HepG2 (cell line): ENCODE data around the gene RASSF8. TPM values are rescaled to one million over a fixed set of nuclear protein-coding genes. Genes with fewer than 3 reads are reported as not detected.

ENCODE experiments used
- ATAC-seq: fragments of 200-7000 bp; cut with Tn5 transposase; 3 replicates; pipeline ENCODE4 v1.9.1; 2020; ENCODE audit warnings: mild to moderate bottlenecking, moderate library complexity
- BruUV-seq: library from RNA; stranded (reverse); fragments of 400-500 nt; replicated peaks from 2 replicates; lab custom pipeline; 2021; lab: Mats Ljungman, UMichigan
- CTCF ChIA-PET: fragments of 300-600 bp; formaldehyde crosslinking; extraction: SDS; loops from one replicate; lab custom pipeline; 2021; ENCODE audit warnings: low total read pairs, inconsistent platforms, low intra/inter-chr PET ratio; lab: Yijun Ruan, JAX
- POLR2A ChIA-PET: fragments of 350-600 bp; sonication (Branson Sonifier 250); formaldehyde crosslinking; loops from one replicate; lab custom pipeline; 2020; ENCODE audit warnings: antibody characterized with exemption, inconsistent platforms; lab: Yijun Ruan, JAX
- DNase-seq: peaks from one replicate; pipeline ENCODE4 v3.0.0-alpha.2; 2015; ENCODE audit warnings: low spot score
- FAIRE-seq: peaks from 3 replicates; lab custom pipeline; 2011; peaks lifted over from hg19 to GRCh38; lab: Jason Lieb, UNC
- H2AFZ ChIP-seq: one replicate; pipeline ENCODE4 v1.6.1; 2011; ENCODE audit warnings: low read length, inconsistent platforms
- H3K27ac ChIP-seq: fragments of 300-600 bp; 3 replicates; pipeline ENCODE4 v1.8.0; 2011; ENCODE audit warnings: mixed run types, mild to moderate bottlenecking, mixed read lengths, low read length, inconsistent platforms; ENCODE audit not compliant: insufficient read depth; ENCODE audit errors: extremely low read length
- H3K27me3 ChIP-seq, 2 experiments: fragments of 200-600 bp in 1 of 2; 2 replicates in 1 of 2; 3 replicates in 1 of 2; pipeline versions ENCODE4 v1.6.0 to v1.8.0; 2011; ENCODE audit warnings: low read length in 2 of 2, mild to moderate bottlenecking in 2 of 2, moderate library complexity in 2 of 2, inconsistent platforms in 1 of 2; ENCODE audit not compliant: insufficient read depth in 2 of 2, control insufficient read depth in 1 of 2
- H3K36me3 ChIP-seq, 2 experiments: fragments of 200-600 bp in 1 of 2; replicated peaks in 1 of 2; 2 replicates in 1 of 2; 3 replicates in 1 of 2; pipeline versions ENCODE4 v1.5.1 to v1.8.0; 2011; ENCODE audit warnings: low read length in 2 of 2, inconsistent platforms in 1 of 2; ENCODE audit not compliant: insufficient read depth in 2 of 2, control insufficient read depth in 1 of 2
- H3K4me1 ChIP-seq: 2 replicates; pipeline ENCODE4 v1.5.1; 2012; ENCODE audit warnings: low read length, inconsistent platforms; ENCODE audit not compliant: insufficient read depth
- H3K4me2 ChIP-seq: 2 replicates; pipeline ENCODE4 v1.6.0; 2011; ENCODE audit warnings: low read depth, low read length, inconsistent platforms
- H3K4me3 ChIP-seq, 3 experiments: fragments of 200-600 bp in 1 of 3; sonication (generic), shearing (Covaris generic) in 1 of 3; replicated peaks in 1 of 3; 2 replicates each; pipeline ENCODE4 v1.5.1; 2011 to 2016; ENCODE audit warnings: low read length in 3 of 3, inconsistent platforms in 2 of 3, low read depth in 2 of 3, mild to moderate bottlenecking in 2 of 3, control low read depth in 1 of 3, mixed read lengths in 1 of 3; ENCODE audit not compliant: insufficient read depth in 1 of 3
- H3K79me2 ChIP-seq: one replicate; pipeline ENCODE4 v1.6.1; 2011; ENCODE audit warnings: low read length, inconsistent platforms; ENCODE audit not compliant: insufficient read depth
- H3K9ac ChIP-seq: 2 replicates; pipeline ENCODE4 v1.6.0; 2011; ENCODE audit warnings: mild to moderate bottlenecking, low read depth, low read length, inconsistent platforms; ENCODE audit not compliant: insufficient read depth
- H3K9me3 ChIP-seq: 2 replicates; pipeline ENCODE4 v1.5.1; 2012; ENCODE audit warnings: mild to moderate bottlenecking, low read length
- H4K20me1 ChIP-seq: 2 replicates; pipeline ENCODE4 v1.6.0; 2011; ENCODE audit warnings: inconsistent platforms, mild to moderate bottlenecking, low read length, moderate library complexity; ENCODE audit not compliant: insufficient read depth
- ARNTL ChIP-seq: sonication (generic); formaldehyde crosslinking; IDR thresholded peaks from 2 replicates; pipeline ENCODE4 v1.4.0; 2020; ENCODE audit warnings: mild to moderate bottlenecking, missing genetic modification reagents
- ATAD3A ChIP-seq: sonication (generic); formaldehyde crosslinking; IDR thresholded peaks from 2 replicates; pipeline ENCODE4 v1.4.0; 2020; ENCODE audit warnings: missing genetic modification reagents
- CCDC6 ChIP-seq: sonication (generic); formaldehyde crosslinking; IDR thresholded peaks from 2 replicates; pipeline ENCODE4 v1.8.1; 2022; ENCODE audit warnings: mild to moderate bottlenecking, missing genetic modification reagents, moderate library complexity
- MED8 ChIP-seq: sonication (generic); formaldehyde crosslinking; IDR thresholded peaks from 2 replicates; pipeline ENCODE4 v1.8.1; 2023; ENCODE audit warnings: mild to moderate bottlenecking, missing genetic modification reagents; ENCODE audit not compliant: insufficient replicate concordance
- MTF2 ChIP-seq: sonication (generic); formaldehyde crosslinking; IDR thresholded peaks from 2 replicates; pipeline ENCODE4 v1.5.0; 2020; ENCODE audit warnings: missing genetic modification reagents, borderline replicate concordance
- NCOR1 ChIP-seq: fragments of 200-600 bp; sonication (generic); IDR thresholded peaks from 2 replicates; pipeline ENCODE4 v1.7.0; 2017; ENCODE audit warnings: antibody characterized with exemption, low read length, borderline replicate concordance
- NR2F2 ChIP-seq: IDR thresholded peaks from 2 replicates; pipeline ENCODE4 v1.6.1; 2012; ENCODE audit warnings: low read depth, inconsistent platforms, borderline replicate concordance
- PHF20 ChIP-seq: sonication (generic); formaldehyde crosslinking; IDR thresholded peaks from 2 replicates; pipeline ENCODE4 v1.5.0; 2020; ENCODE audit warnings: mild to moderate bottlenecking, missing genetic modification reagents
- SSRP1 ChIP-seq: IDR thresholded peaks from 2 replicates; pipeline ENCODE4 v1.6.1; 2016; ENCODE audit warnings: control low read depth
- ZBTB1 ChIP-seq: sonication (generic); formaldehyde crosslinking; IDR thresholded peaks from 2 replicates; pipeline ENCODE4 v1.4.0; 2020; ENCODE audit warnings: missing genetic modification reagents, borderline replicate concordance
- ZEB1 ChIP-seq: IDR thresholded peaks from 2 replicates; pipeline ENCODE4 v1.6.1; 2012; ENCODE audit warnings: mild to moderate bottlenecking, low read depth, inconsistent platforms; ENCODE audit not compliant: insufficient replicate concordance
- ZFP62 ChIP-seq: sonication (generic); formaldehyde crosslinking; IDR thresholded peaks from 2 replicates; pipeline ENCODE4 v1.4.0; 2020; ENCODE audit warnings: missing genetic modification reagents
- ZNF225 ChIP-seq: sonication (generic); formaldehyde crosslinking; IDR thresholded peaks from 2 replicates; pipeline ENCODE4 v1.4.0; 2020; ENCODE audit warnings: mild to moderate bottlenecking, missing genetic modification reagents
- ZNF350 ChIP-seq: sonication (generic); formaldehyde crosslinking; IDR thresholded peaks from 2 replicates; pipeline ENCODE4 v1.4.0; 2020; ENCODE audit warnings: mild to moderate bottlenecking, low read depth, missing genetic modification reagents, borderline replicate concordance
- ZNF446 ChIP-seq: sonication (generic); formaldehyde crosslinking; IDR thresholded peaks from 2 replicates; pipeline ENCODE4 v1.5.0; 2020; ENCODE audit warnings: mild to moderate bottlenecking, missing genetic modification reagents
- ZSCAN22 ChIP-seq: sonication (generic); formaldehyde crosslinking; IDR thresholded peaks from 2 replicates; pipeline ENCODE4 v1.4.0; 2020; ENCODE audit warnings: mild to moderate bottlenecking, missing genetic modification reagents
- WGBS: methylation state at CpG from one replicate; pipeline ENCODE4 v1.1.6; 2017; ENCODE audit warnings: low lambda C conversion rate; 5-methylcytosine and 5-hydroxymethylcytosine counted together
- in situ Hi-C: cut with HindIII; loops from 2 replicates; pipeline ENCODE4 v1.10.0; 2017; ENCODE audit warnings: low pct_unique_long_range_greater_than_20kb; ENCODE audit not compliant: extremely low pct_ligation_motif_present
- intact Hi-C: fragments of 100-400 bp; cut with micrococcal nuclease; formaldehyde crosslinking; loops from one replicate; pipeline ENCODE4 v1.10.0; 2022; ENCODE audit not compliant: unreplicated experiment
- polyA plus RNA-seq, 8 experiments: library from polyadenylated mRNA; depleted of rRNA in 3 of 8; stranded (reverse) in 7 of 8; unstranded in 1 of 8; fragments of >200 nt; fragmentation: Illumina TruSeq in 4 of 8; extraction: Trizol in 4 of 8; gene quantifications; 2 replicates each; pipeline versions ENCODE4 v1.2.1 to v1.2.3, GENCODE V29; 2011 to 2016; ENCODE audit warnings: low read depth in 4 of 8, missing spikeins in 1 of 8, mixed read lengths in 1 of 8; ENCODE audit not compliant: insufficient read depth in 1 of 8
- total RNA-seq, 5 experiments: library from RNA; depleted of rRNA; stranded (reverse); fragments of >200 nt; fragmentation: Illumina TruSeq; extraction: Trizol; gene quantifications; 2 replicates each; pipeline ENCODE4 v1.2.3, GENCODE V29; 2016; ENCODE audit warnings: low read depth in 1 of 5
- TF ChIP-seq, protein P1 (sequence below): sonication (generic); formaldehyde crosslinking; IDR thresholded peaks from 2 replicates; pipeline ENCODE4 v1.4.0; 2020; ENCODE audit warnings: missing genetic modification reagents, low read depth, mild to moderate bottlenecking, borderline replicate concordance
- TF ChIP-seq, protein P2 (sequence below): sonication (generic); formaldehyde crosslinking; IDR thresholded peaks from 2 replicates; pipeline ENCODE4 v1.8.0; 2022; ENCODE audit warnings: mild to moderate bottlenecking, missing genetic modification reagents, moderate library complexity
- TF ChIP-seq, protein P3 (sequence below): sonication (generic); formaldehyde crosslinking; IDR thresholded peaks from 2 replicates; pipeline ENCODE4 v1.4.0; 2020; ENCODE audit warnings: missing genetic modification reagents, borderline replicate concordance
- TF ChIP-seq, protein P4 (sequence below): sonication (generic); formaldehyde crosslinking; IDR thresholded peaks from 2 replicates; pipeline ENCODE4 v1.5.1; 2020; ENCODE audit warnings: missing genetic modification reagents, mild to moderate bottlenecking, borderline replicate concordance

RASSF8 gene
- total and polyA plus RNA-seq, 2 of the 13 experiments (the other 11 are each of a cell fraction or from before 2014, with no cell fraction given): 0.82 to 9.2 TPM

DNA sequence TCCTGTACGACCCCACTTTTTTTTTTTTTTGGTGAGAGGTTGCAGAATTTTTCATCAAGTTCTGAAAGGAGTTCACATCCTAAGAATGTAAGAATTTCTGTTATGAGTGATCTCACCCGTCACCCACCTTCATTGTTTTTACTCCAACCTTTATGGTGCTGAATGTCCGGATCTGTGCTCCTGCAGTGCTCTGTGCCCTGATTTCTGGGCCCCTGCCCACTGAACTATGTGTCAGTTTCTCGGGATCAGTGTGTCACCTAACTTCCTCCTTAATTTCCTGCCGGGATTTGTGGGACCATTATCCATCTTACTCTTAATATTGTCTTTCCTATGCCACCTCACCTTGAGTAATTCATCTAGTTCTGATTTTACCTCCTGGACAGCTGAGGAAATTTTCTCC is 11.6 kb downstream of the RASSF8 start (continued):
- no peak for TF ChIP-seq PHF20
- TF ChIP-seq ZNF446 (CRISPR knock-in tag): no peak
- TF ChIP-seq ATAD3A (CRISPR knock-in tag): no peak
- no peak for TF ChIP-seq ZBTB1 (CRISPR knock-in tag)
- no peak for TF ChIP-seq NCOR1
- TF ChIP-seq, protein P1, sequence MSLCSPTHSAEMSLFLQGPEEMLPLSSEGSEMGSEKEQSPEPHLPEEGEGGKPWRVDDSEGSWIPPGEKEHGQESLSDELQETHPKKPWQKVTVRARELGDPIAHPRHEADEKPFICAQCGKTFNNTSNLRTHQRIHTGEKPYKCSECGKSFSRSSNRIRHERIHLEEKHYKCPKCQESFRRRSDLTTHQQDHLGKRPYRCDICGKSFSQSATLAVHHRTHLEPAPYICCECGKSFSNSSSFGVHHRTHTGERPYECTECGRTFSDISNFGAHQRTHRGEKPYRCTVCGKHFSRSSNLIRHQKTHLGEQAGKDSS (CRISPR knock-in tag): no peak
- no peak for TF ChIP-seq ZSCAN22

DNA sequence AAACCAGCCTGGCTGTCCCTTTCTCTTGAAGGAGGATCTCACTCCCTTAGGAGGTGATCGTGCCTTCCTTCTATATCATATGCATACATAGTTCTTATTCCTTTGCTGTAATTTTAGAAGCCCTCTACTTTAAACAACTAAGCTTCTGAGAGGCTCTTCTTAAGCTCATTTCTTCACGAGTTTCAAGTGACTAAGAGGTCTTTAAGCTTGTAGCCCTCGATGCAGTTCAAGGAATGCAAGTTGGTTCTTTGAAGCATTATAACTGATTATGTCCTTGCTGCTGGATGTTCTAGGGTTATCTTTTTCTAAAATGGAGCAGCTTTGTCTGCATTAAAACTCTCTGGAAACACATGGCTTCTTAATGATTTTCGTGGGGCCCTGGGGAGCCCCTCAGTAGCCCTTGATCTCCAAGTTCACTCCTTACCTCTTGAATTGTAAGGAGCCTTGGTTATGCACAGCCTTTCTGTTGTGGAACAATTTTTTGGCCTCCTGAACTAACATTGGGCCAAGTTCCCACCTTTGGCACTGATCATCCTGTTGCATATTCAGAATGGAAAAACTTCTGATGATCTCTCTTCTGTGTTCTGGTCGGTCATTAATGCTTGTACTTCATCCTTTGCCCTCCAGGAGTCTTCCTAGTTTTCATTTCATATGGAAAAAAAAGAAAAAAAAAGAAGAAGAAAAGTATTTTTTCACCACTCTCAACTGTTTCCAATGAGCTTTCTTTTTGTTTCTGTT is 12.6 kb downstream of the RASSF8 start:
- Histone ChIP-seq H3K79me2 (no peaks in the 10 kb centered on the region), H3K36me3 (no peaks in the 10 kb centered on the region), H3K4me3 (no peak overlapping the region), H3K4me2 (no peak overlapping the region), H4K20me1 (no peaks in the 10 kb centered on the region), H3K27ac (no peak overlapping the region), H3K9me3 (no peaks in the 10 kb centered on the region), H3K27me3 (no peaks in the 10 kb centered on the region; a peak in 1 of 5 replicates), H3K4me1 (no peaks in the 10 kb centered on the region), H3K9ac (no peak overlapping the region), H2AFZ (no peak overlapping the region)
- POLR2A ChIA-PET: no interaction called here
- ATAC-seq (no peak), FAIRE-seq (no peak), DNase-seq (no peak)
- intact Hi-C loops: no loop called here
- in situ Hi-C loops: no loop called here
- CTCF ChIA-PET: no interaction called here
- BruUV-seq: no TSS peak
- 42% methylated on average over 5 of the region's 5 CpGs for WGBS
- TF ChIP-seq ZNF225: no peak
- TF ChIP-seq NR2F2: no peak
- no peak for TF ChIP-seq SSRP1 (CRISPR knock-in tag)
- TF ChIP-seq ZBTB1 (CRISPR knock-in tag): no peak
- TF ChIP-seq, protein P2, sequence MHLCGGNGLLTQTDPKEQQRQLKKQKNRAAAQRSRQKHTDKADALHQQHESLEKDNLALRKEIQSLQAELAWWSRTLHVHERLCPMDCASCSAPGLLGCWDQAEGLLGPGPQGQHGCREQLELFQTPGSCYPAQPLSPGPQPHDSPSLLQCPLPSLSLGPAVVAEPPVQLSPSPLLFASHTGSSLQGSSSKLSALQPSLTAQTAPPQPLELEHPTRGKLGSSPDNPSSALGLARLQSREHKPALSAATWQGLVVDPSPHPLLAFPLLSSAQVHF (CRISPR knock-in tag): no peak
- no peak for TF ChIP-seq MED8 (CRISPR knock-in tag)
- no peak for TF ChIP-seq ARNTL (CRISPR knock-in tag)
- no peak for TF ChIP-seq CCDC6
- TF ChIP-seq, protein P3, sequence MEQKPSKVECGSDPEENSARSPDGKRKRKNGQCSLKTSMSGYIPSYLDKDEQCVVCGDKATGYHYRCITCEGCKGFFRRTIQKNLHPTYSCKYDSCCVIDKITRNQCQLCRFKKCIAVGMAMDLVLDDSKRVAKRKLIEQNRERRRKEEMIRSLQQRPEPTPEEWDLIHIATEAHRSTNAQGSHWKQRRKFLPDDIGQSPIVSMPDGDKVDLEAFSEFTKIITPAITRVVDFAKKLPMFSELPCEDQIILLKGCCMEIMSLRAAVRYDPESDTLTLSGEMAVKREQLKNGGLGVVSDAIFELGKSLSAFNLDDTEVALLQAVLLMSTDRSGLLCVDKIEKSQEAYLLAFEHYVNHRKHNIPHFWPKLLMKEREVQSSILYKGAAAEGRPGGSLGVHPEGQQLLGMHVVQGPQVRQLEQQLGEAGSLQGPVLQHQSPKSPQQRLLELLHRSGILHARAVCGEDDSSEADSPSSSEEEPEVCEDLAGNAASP (CRISPR knock-in tag): no peak
- TF ChIP-seq MTF2 (CRISPR knock-in tag): no peak
- TF ChIP-seq ZNF350 (CRISPR knock-in tag): no peak
- TF ChIP-seq ZEB1: no peak
- no peak for TF ChIP-seq ZFP62 (CRISPR knock-in tag)
- TF ChIP-seq, protein P4, sequence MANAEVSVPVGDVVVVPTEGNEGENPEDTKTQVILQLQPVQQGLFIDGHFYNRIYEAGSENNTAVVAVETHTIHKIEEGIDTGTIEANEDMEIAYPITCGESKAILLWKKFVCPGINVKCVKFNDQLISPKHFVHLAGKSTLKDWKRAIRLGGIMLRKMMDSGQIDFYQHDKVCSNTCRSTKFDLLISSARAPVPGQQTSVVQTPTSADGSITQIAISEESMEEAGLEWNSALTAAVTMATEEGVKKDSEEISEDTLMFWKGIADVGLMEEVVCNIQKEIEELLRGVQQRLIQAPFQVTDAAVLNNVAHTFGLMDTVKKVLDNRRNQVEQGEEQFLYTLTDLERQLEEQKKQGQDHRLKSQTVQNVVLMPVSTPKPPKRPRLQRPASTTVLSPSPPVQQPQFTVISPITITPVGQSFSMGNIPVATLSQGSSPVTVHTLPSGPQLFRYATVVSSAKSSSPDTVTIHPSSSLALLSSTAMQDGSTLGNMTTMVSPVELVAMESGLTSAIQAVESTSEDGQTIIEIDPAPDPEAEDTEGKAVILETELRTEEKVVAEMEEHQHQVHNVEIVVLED: no peak
